Spleen (tissue), 11 donors: ENCODE measurements around the gene NUDT5. TPM values are rescaled to one million over a fixed set of nuclear protein-coding genes. Genes with fewer than 3 reads are reported as not detected.

Experiments
- DNase-seq: peaks from one replicate; pipeline ENCODE4 v3.0.0-alpha.2; 2020
- H3K27ac ChIP-seq, 8 donors: fragments of 200-600 bp; sonication (generic) in 7 of 8; 1 replicate in 4 of 8; 2 replicates in 4 of 8; pipeline versions ENCODE4 v1.5.0 to v1.8.0; 2016 to 2021; ENCODE audit warnings: inconsistent platforms in 4 of 8, mild to moderate bottlenecking in 4 of 8, moderate library complexity in 1 of 8
- H3K27me3 ChIP-seq, 7 donors: fragments of 200-600 bp; sonication (generic) in 6 of 7; replicated peaks in 1 of 7; 1 replicate in 4 of 7; 2 replicates in 3 of 7; pipeline versions ENCODE4 v1.5.0 to v1.8.0; 2016 to 2021; ENCODE audit warnings: inconsistent platforms in 3 of 7, mild to moderate bottlenecking in 1 of 7
- H3K36me3 ChIP-seq, 6 donors: fragments of 200-600 bp; sonication (generic) in 5 of 6; 1 replicate in 4 of 6; 2 replicates in 2 of 6; pipeline versions ENCODE4 v1.5.0 to v1.8.0; 2016 to 2021; ENCODE audit warnings: inconsistent platforms in 2 of 6
- H3K4me1 ChIP-seq, 6 donors: fragments of 200-600 bp; sonication (generic) in 5 of 6; 1 replicate in 3 of 6; 2 replicates in 3 of 6; pipeline versions ENCODE4 v1.5.0 to v1.8.0; 2016 to 2021; ENCODE audit warnings: inconsistent platforms in 3 of 6
- H3K4me3 ChIP-seq, 8 donors: fragments of 200-600 bp; sonication (generic) in 7 of 8; 1 replicate in 4 of 8; 2 replicates in 4 of 8; pipeline versions ENCODE4 v1.5.0 to v1.8.0; 2016 to 2021; ENCODE audit warnings: inconsistent platforms in 4 of 8, mild to moderate bottlenecking in 4 of 8, moderate library complexity in 2 of 8
- H3K9me3 ChIP-seq, 8 donors: fragments of 200-600 bp; sonication (generic) in 7 of 8; 1 replicate in 4 of 8; 2 replicates in 4 of 8; pipeline versions ENCODE4 v1.5.0 to v1.8.0; 2016 to 2021; ENCODE audit warnings: inconsistent platforms in 4 of 8
- POLR2A ChIP-seq, 3 donors: fragments of 450-650 bp; IDR thresholded peaks; one replicate each; pipeline ENCODE4 v1.5.1; 2017; ENCODE audit warnings: antibody characterized with exemption in 3 of 3, mild to moderate bottlenecking in 1 of 3
- POLR2AphosphoS5 ChIP-seq, 3 donors: sonication (generic); formaldehyde crosslinking; IDR thresholded peaks; one replicate each; pipeline ENCODE4 v1.5.1; 2017; ENCODE audit warnings: antibody characterized with exemption in 3 of 3
- WGBS, 5 donors: extraction: QIAGEN DNeasy Blood & Tissue Kit in 3 of 5; methylation state at CpG; one replicate each; pipeline versions ENCODE4 v1.1.5 to v1.1.7; 2013 to 2018; 5-methylcytosine and 5-hydroxymethylcytosine counted together
- intact Hi-C: fragments of 100-400 bp; cut with DNase I; formaldehyde crosslinking; loops from one replicate; pipeline ENCODE4 v1.15.0; 2023; ENCODE audit warnings: low total_unique reads
- polyA plus RNA-seq, 3 donors: library from polyadenylated mRNA; stranded (reverse); fragments of 200-250 nt; gene quantifications; one replicate each; pipeline ENCODE4 v1.2.1, GENCODE V29; 2013
- total RNA-seq, 7 donors: library from RNA; depleted of rRNA in 3 of 7; stranded (reverse); fragments of >200 nt in 3 of 7; fragmentation: NEBNext Ultra II Directional in 4 of 7; extraction: Animal tissue kit (Norgen Biotek cat#: 25700) in 4 of 7; gene quantifications; one replicate each; pipeline versions ENCODE4 v1.1.0 to v1.2.1, GENCODE V29; 2016 to 2021
- TF ChIP-seq, protein P1 (sequence below), 11 experiments: fragments of 200-600 bp in 7 of 11; fragments of 450-650 bp in 4 of 11; sonication (generic) in 4 of 11; IDR thresholded peaks in 8 of 11; conservative IDR thresholded peaks in 3 of 11; 1 replicate in 7 of 11; 2 replicates in 4 of 11; pipeline versions ENCODE4 v1.4.0 to v1.8.0; 2016 to 2021; ENCODE audit warnings: antibody characterized with exemption in 11 of 11, inconsistent platforms in 4 of 11, mild to moderate bottlenecking in 1 of 11
- donor health status: healthy with polysubstance abuse.
- donor health status: DM: no; HTN: no; CAD: no; lungs with moderate emphysema.
- donor health status: DM: no; HTN: no; CAD: no.
- donor health status: Bipolar disorder and iron deficiency.
- donor health status: healthy.
- donor health status: DM: no; HTN: no; CAD: no.
- donor health status: DM: yes; HTN: yes; CAD: no.

NUDT5 gene
- total and polyA plus RNA-seq, 10 donors = 32.5 to 63.4 (median 41.4) TPM

DNA sequence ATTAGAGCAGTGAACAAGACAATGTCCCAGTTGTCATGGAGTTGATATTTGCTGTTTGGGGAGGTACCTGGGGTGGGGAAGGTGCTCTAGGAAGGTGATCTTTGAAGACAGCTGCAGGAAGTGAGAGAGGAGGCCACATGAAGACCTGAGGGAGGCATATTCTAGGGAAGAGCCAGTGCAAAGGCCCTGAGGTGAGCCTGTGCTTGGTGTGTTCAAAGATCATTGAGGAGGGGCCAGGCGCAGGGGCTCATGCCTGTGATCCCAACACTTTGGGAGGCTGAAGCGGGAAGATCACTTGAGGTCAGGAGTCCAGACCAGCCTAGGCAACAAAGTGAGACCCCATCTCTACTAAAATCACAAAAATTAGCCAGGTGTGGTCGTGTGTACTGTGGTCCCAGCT, 51.2 kb downstream of the NUDT5 start:
- Histone ChIP-seq H3K36me3 (peaks cover 0 to 98% (median 31%) of the 10 kb centered on the region in 6 donors), H3K27me3 (no peaks in the 10 kb centered on the region), H3K9me3 (no peaks in the 10 kb centered on the region), H3K4me3 (no peak overlapping the region), H3K27ac (no peak overlapping the region), H3K4me1 (no peaks in the 10 kb centered on the region)
- no peak for DNase-seq
- 91 to 96% (median 96%) methylated on average over 3 of the region's 3 CpGs for WGBS, 5 donors
- TF ChIP-seq, protein P1, sequence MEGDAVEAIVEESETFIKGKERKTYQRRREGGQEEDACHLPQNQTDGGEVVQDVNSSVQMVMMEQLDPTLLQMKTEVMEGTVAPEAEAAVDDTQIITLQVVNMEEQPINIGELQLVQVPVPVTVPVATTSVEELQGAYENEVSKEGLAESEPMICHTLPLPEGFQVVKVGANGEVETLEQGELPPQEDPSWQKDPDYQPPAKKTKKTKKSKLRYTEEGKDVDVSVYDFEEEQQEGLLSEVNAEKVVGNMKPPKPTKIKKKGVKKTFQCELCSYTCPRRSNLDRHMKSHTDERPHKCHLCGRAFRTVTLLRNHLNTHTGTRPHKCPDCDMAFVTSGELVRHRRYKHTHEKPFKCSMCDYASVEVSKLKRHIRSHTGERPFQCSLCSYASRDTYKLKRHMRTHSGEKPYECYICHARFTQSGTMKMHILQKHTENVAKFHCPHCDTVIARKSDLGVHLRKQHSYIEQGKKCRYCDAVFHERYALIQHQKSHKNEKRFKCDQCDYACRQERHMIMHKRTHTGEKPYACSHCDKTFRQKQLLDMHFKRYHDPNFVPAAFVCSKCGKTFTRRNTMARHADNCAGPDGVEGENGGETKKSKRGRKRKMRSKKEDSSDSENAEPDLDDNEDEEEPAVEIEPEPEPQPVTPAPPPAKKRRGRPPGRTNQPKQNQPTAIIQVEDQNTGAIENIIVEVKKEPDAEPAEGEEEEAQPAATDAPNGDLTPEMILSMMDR (IDR thresholded peaks at IDR 0.05 in 8 of 11, conservative IDR thresholded peaks at IDR 0.05 in 3 of 11) = no peak
- no peak for TF ChIP-seq POLR2A (IDR thresholded peaks at IDR 0.05)
- no peak for TF ChIP-seq POLR2AphosphoS5 (IDR thresholded peaks at IDR 0.05)
- intact Hi-C loops = no loop called here

- H3K27ac ChIP-seq = no peak overlapping the region
- peaks cover 0 to 99% (median 45%) of the 10 kb centered on the region in 6 donors for H3K36me3 ChIP-seq
- TF ChIP-seq, protein P1 (IDR thresholded peaks at IDR 0.05 in 8 of 11, conservative IDR thresholded peaks at IDR 0.05 in 3 of 11) = no peak
- TF ChIP-seq POLR2A (IDR thresholded peaks at IDR 0.05) (no peak), POLR2AphosphoS5 (IDR thresholded peaks at IDR 0.05) (no peak)
- no peaks in the 10 kb centered on the region for H3K4me1 ChIP-seq
- WGBS, 5 donors = 62 to 92% (median 87%) methylated on average over 1 of the region's 1 CpG
- H3K27me3 ChIP-seq = no peaks in the 10 kb centered on the region
- DNase-seq = no peak
- intact Hi-C loops = no loop called here
- no peaks in the 10 kb centered on the region for H3K9me3 ChIP-seq
- no peak overlapping the region for H3K4me3 ChIP-seq
Observed at GRCh38 chr10:12140038-12140437, 55.7 kb downstream of the NUDT5 start.

DNA sequence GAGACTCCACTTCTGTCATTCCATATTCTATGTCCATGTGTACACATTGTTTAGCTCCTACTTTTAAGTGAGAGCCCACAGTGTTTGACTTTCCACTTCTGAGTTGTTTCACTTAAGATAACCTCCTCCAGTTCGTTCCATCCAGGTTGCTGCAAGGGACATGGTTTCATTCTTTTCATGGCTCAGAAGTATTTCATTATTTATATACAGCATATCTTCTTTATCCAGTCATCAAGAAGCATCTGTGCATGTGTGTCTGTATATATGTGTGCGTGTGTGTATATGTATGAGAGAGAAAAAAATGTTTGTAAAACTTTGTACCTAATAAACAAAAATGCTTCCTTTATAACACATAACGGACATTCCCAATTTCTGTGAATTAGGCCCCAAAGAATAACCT, 60.1 kb downstream of the NUDT5 start:
- peaks cover 0 to 8% (median 2%) of the 10 kb centered on the region in 6 donors for H3K4me1 ChIP-seq
- TF ChIP-seq, protein P1 (IDR thresholded peaks at IDR 0.05 in 8 of 11, conservative IDR thresholded peaks at IDR 0.05 in 3 of 11) = no peak
- TF ChIP-seq POLR2A (IDR thresholded peaks at IDR 0.05) (no peak), POLR2AphosphoS5 (IDR thresholded peaks at IDR 0.05) (no peak)
- intact Hi-C loops = no loop called here
- no peaks in the 10 kb centered on the region for H3K27me3 ChIP-seq
- DNase-seq = no peak
- no peaks in the 10 kb centered on the region for H3K9me3 ChIP-seq
- 88 to 96% (median 92%) methylated on average over 3 of the region's 3 CpGs for WGBS, 5 donors
- H3K36me3 ChIP-seq = peaks cover 0 to 80% (median 25%) of the 10 kb centered on the region in 6 donors
- H3K4me3 ChIP-seq = no peak overlapping the region
- H3K27ac ChIP-seq = no peak overlapping the region

- Histone ChIP-seq H3K36me3 (peaks cover 0 to 27% (median 0%) of the 10 kb centered on the region in 6 donors), H3K27ac (peak overlapping the region; percentile 40 to 98 (median 94)), H3K4me1 (peaks cover 3 to 30% (median 16%) of the 10 kb centered on the region in 6 donors), H3K4me3 (peak overlapping the region; percentile 91 to 100 (median 99)), H3K9me3 (no peaks in the 10 kb centered on the region), H3K27me3 (no peaks in the 10 kb centered on the region)
- intact Hi-C loops = no loop called here
- 25 to 31% (median 27%) methylated on average over 11 of the region's 11 CpGs for WGBS, 5 donors
- peak; percentile 36 for DNase-seq
- TF ChIP-seq POLR2A (IDR thresholded peaks at IDR 0.05) = no peak
- TF ChIP-seq, protein P1 (IDR thresholded peaks at IDR 0.05 in 8 of 11, conservative IDR thresholded peaks at IDR 0.05 in 3 of 11) = peak in 9 of 11 experiments; percentile 24 to 65 (median 48)
- TF ChIP-seq POLR2AphosphoS5 (IDR thresholded peaks at IDR 0.05) = no peak
Observed at GRCh38 chr10:12130237-12130872, 65.3 kb downstream of the NUDT5 start.
